H9 (cell line): ENCODE results near the gene CLIC3. TPM values are rescaled to one million over a fixed set of nuclear protein-coding genes. Genes with fewer than 3 reads are reported as not detected.

Experiments
- DNase-seq: peaks from one replicate; pipeline ENCODE4 v3.0.0-alpha.2; 2017
- H2AFZ ChIP-seq: one replicate; pipeline ENCODE4 v1.6.1; 2013; ENCODE audit warnings: mild to moderate bottlenecking, low read length, control low read depth, moderate library complexity
- H2AK5ac ChIP-seq: 2 replicates; pipeline ENCODE4 v1.6.1; 2013; ENCODE audit warnings: low read length, control low read depth, mixed read lengths; ENCODE audit not compliant: insufficient read length
- H2BK120ac ChIP-seq: one replicate; pipeline ENCODE4 v1.6.1; 2013; ENCODE audit warnings: low read depth, mild to moderate bottlenecking, low read length, control low read depth, inconsistent platforms; ENCODE audit not compliant: poor library complexity, severe bottlenecking
- H2BK12ac ChIP-seq: 2 replicates; pipeline ENCODE4 v1.6.1; 2013; ENCODE audit warnings: low read length, control low read depth, mixed read lengths, low read depth; ENCODE audit not compliant: insufficient read length
- H2BK15ac ChIP-seq: 2 replicates; pipeline ENCODE4 v1.6.1; 2013; ENCODE audit warnings: low read depth, low read length, control low read depth
- H2BK20ac ChIP-seq: one replicate; pipeline ENCODE4 v1.6.1; 2013; ENCODE audit warnings: low read depth, mild to moderate bottlenecking, low read length, control low read depth, inconsistent platforms; ENCODE audit not compliant: poor library complexity, severe bottlenecking
- H2BK5ac ChIP-seq: 2 replicates; pipeline ENCODE4 v1.6.1; 2013; ENCODE audit warnings: low read length, control low read depth, mixed read lengths; ENCODE audit not compliant: insufficient read length
- H3K14ac ChIP-seq: 2 replicates; pipeline ENCODE4 v1.6.1; 2013; ENCODE audit warnings: low read length, control low read depth; ENCODE audit not compliant: insufficient read depth
- H3K18ac ChIP-seq: 2 replicates; pipeline ENCODE4 v1.6.1; 2013; ENCODE audit warnings: low read depth, mild to moderate bottlenecking, mixed read lengths, low read length, control low read depth; ENCODE audit not compliant: insufficient read length
- H3K23ac ChIP-seq: 2 replicates; pipeline ENCODE4 v1.6.1; 2013; ENCODE audit warnings: low read length, control low read depth, mixed read lengths, low read depth; ENCODE audit not compliant: insufficient read length
- H3K23me2 ChIP-seq: 2 replicates; pipeline ENCODE4 v1.6.1; 2013; ENCODE audit warnings: low read depth, mild to moderate bottlenecking, mixed read lengths, low read length, control low read depth; ENCODE audit not compliant: insufficient read length, poor library complexity, severe bottlenecking
- H3K27ac ChIP-seq: 2 replicates; pipeline ENCODE4 v1.5.1; 2013; ENCODE audit warnings: low read length, control low read depth, mixed read lengths, low read depth; ENCODE audit not compliant: insufficient read length
- H3K27me3 ChIP-seq: 2 replicates; pipeline ENCODE4 v1.6.1; 2013; ENCODE audit warnings: low read length, control low read depth, inconsistent platforms; ENCODE audit not compliant: insufficient read depth
- H3K4ac ChIP-seq: 2 replicates; pipeline ENCODE4 v1.6.1; 2013; ENCODE audit warnings: low read depth, mild to moderate bottlenecking, control low read depth, inconsistent platforms, low read length, moderate library complexity
- H3K4me1 ChIP-seq: 2 replicates; pipeline ENCODE4 v1.6.1; 2013; ENCODE audit warnings: low read length, control low read depth, inconsistent platforms; ENCODE audit not compliant: insufficient read depth
- H3K4me2 ChIP-seq: 2 replicates; pipeline ENCODE4 v1.6.1; 2013; ENCODE audit warnings: low read length, control low read depth, mixed read lengths; ENCODE audit not compliant: insufficient read length, insufficient read depth
- H3K56ac ChIP-seq: 2 replicates; pipeline ENCODE4 v1.6.1; 2013; ENCODE audit warnings: low read depth, mild to moderate bottlenecking, mixed read lengths, low read length, control low read depth; ENCODE audit not compliant: insufficient read length
- H3K79me1 ChIP-seq: 2 replicates; pipeline ENCODE4 v1.6.1; 2013; ENCODE audit warnings: low read depth, mild to moderate bottlenecking, moderate library complexity, low read length, control low read depth, inconsistent platforms; ENCODE audit not compliant: insufficient read depth, poor library complexity, severe bottlenecking
- H3K79me2 ChIP-seq: 2 replicates; pipeline ENCODE4 v1.6.1; 2013; ENCODE audit warnings: low read length, control low read depth, inconsistent platforms; ENCODE audit not compliant: insufficient read depth
- H3K9ac ChIP-seq: 2 replicates; pipeline ENCODE4 v1.6.1; 2013; ENCODE audit warnings: low read length, control low read depth, mixed read lengths; ENCODE audit not compliant: insufficient read length; ENCODE audit errors: extremely low read depth
- H3K9me3 ChIP-seq: one replicate; pipeline ENCODE4 v1.6.1; 2013; ENCODE audit warnings: low read depth, low read length, inconsistent platforms; ENCODE audit not compliant: control insufficient read depth
- H3T11ph ChIP-seq: one replicate; pipeline ENCODE4 v1.6.1; 2013; ENCODE audit warnings: mild to moderate bottlenecking, low read length, control low read depth, inconsistent platforms
- H4K20me1 ChIP-seq: one replicate; pipeline ENCODE4 v1.6.1; 2013; ENCODE audit not compliant: control insufficient read depth, insufficient read length, insufficient read depth
- H4K5ac ChIP-seq: 2 replicates; pipeline ENCODE4 v1.6.1; 2013; ENCODE audit warnings: low read depth, mild to moderate bottlenecking, mixed read lengths, low read length, control low read depth; ENCODE audit not compliant: insufficient read length
- H4K8ac ChIP-seq: replicated peaks from 2 replicates; pipeline ENCODE4 v1.6.1; 2013; ENCODE audit warnings: low read length, control low read depth, mixed read lengths, low read depth; ENCODE audit not compliant: insufficient read length
- H4K91ac ChIP-seq: 2 replicates; pipeline ENCODE4 v1.6.1; 2013; ENCODE audit warnings: low read depth, mild to moderate bottlenecking, moderate library complexity, mixed read lengths, low read length, control low read depth; ENCODE audit not compliant: insufficient read length
- H3K27ac Mint-ChIP-seq, 3 experiments: 2 replicates in 2 of 3; 3 replicates in 1 of 3; pipeline ENCODE4 v1.8.0; 2020 to 2021; ENCODE audit warnings: mixed read lengths in 3 of 3, mild to moderate bottlenecking in 1 of 3, moderate library complexity in 1 of 3
- H3K27me3 Mint-ChIP-seq: 2 replicates; pipeline ENCODE4 v1.8.0; 2021; ENCODE audit warnings: low read depth, mild to moderate bottlenecking, moderate library complexity, mixed read lengths
- H3K36me3 Mint-ChIP-seq, 3 experiments: 2 replicates in 2 of 3; 3 replicates in 1 of 3; pipeline ENCODE4 v1.8.0; 2020 to 2021; ENCODE audit warnings: low read depth in 3 of 3, mixed read lengths in 3 of 3; ENCODE audit not compliant: insufficient read depth in 1 of 3
- H3K4me1 Mint-ChIP-seq, 2 experiments: 2 replicates each; pipeline ENCODE4 v1.8.0; 2020; ENCODE audit warnings: mixed read lengths in 2 of 2
- H3K4me3 Mint-ChIP-seq, 2 experiments: 2 replicates in 1 of 2; 3 replicates in 1 of 2; pipeline ENCODE4 v1.8.0; 2020 to 2021; ENCODE audit warnings: mild to moderate bottlenecking in 2 of 2, mixed read lengths in 2 of 2, moderate library complexity in 1 of 2
- H3K9me3 Mint-ChIP-seq, 2 experiments: 2 replicates in 1 of 2; 3 replicates in 1 of 2; pipeline ENCODE4 v1.8.0; 2020; ENCODE audit warnings: mild to moderate bottlenecking in 2 of 2, mixed read lengths in 2 of 2, moderate library complexity in 1 of 2
- WGBS: extraction: QIAGEN DNeasy Blood & Tissue Kit; methylation state at CpG from one replicate; pipeline ENCODE4 v1.1.7; 2013; ENCODE audit warnings: missing lambda C conversion rate, low lambda C conversion rate, mixed read lengths; ENCODE audit not compliant: insufficient read length; ENCODE audit errors: extremely low coverage; 5-methylcytosine and 5-hydroxymethylcytosine counted together
- total RNA-seq: library from RNA; stranded (reverse); gene quantifications from 2 replicates; pipeline ENCODE4 v1.2.1, GENCODE V29; 2021
- TF ChIP-seq, protein P1 (sequence below): fragments of 200-600 bp; sonication (generic); conservative IDR thresholded peaks from 3 replicates; pipeline ENCODE4 v1.8.0; 2021; ENCODE audit warnings: antibody characterized with exemption, mild to moderate bottlenecking

The CLIC3 gene
- total RNA-seq, 1 experiment from 2014 or later: 0.31 TPM

DNA sequence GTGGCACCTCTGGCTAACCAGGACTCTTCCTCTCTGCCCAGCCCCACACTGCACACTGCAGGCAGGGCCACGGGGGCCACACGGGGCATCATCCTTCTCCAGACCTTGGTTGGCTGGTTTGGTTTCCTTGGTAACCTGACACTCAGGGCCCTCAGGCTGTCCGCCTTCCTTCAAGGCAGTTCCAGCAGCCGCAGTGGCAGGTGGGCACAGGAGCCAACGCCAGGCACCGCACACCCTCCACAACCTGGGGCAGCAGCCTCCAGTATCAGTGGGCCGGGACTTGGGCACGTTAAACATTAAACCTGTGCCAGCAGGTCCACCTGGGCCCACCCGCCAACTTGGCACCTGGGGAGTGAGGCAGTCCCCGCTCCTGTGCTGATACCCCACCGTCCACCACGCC is 47.7 kb upstream of the CLIC3 start:
- H2AK5ac ChIP-seq: no peak overlapping the region
- H3T11ph ChIP-seq: no peak overlapping the region
- H4K20me1 ChIP-seq: no peaks in the 10 kb centered on the region
- TF ChIP-seq, protein P1, sequence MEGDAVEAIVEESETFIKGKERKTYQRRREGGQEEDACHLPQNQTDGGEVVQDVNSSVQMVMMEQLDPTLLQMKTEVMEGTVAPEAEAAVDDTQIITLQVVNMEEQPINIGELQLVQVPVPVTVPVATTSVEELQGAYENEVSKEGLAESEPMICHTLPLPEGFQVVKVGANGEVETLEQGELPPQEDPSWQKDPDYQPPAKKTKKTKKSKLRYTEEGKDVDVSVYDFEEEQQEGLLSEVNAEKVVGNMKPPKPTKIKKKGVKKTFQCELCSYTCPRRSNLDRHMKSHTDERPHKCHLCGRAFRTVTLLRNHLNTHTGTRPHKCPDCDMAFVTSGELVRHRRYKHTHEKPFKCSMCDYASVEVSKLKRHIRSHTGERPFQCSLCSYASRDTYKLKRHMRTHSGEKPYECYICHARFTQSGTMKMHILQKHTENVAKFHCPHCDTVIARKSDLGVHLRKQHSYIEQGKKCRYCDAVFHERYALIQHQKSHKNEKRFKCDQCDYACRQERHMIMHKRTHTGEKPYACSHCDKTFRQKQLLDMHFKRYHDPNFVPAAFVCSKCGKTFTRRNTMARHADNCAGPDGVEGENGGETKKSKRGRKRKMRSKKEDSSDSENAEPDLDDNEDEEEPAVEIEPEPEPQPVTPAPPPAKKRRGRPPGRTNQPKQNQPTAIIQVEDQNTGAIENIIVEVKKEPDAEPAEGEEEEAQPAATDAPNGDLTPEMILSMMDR: no peak
- Mint-ChIP-seq H3K27ac (no peak overlapping the region), H3K36me3 (peaks cover 0 to 3% (median 0%) of the 10 kb centered on the region in 3 experiments; a peak in 1 of 7 replicates), H3K9me3 (no peaks in the 10 kb centered on the region), H3K4me3 (no peak overlapping the region), H3K4me1 (peaks cover 5 to 6% of the 10 kb centered on the region in 2 experiments), H3K27me3 (peaks cover 31% of the 10 kb centered on the region)
- H2BK20ac ChIP-seq: no peak overlapping the region
- H3K4ac ChIP-seq: no peak overlapping the region
- no peaks in the 10 kb centered on the region for H3K4me1 ChIP-seq
- H3K9ac ChIP-seq: no peak overlapping the region
- H3K4me2 ChIP-seq: no peak overlapping the region
- H2AFZ ChIP-seq: no peak overlapping the region
- H3K23ac ChIP-seq: no peak overlapping the region
- H2BK15ac ChIP-seq: no peak overlapping the region
- no peak overlapping the region for H3K56ac ChIP-seq
- no peaks in the 10 kb centered on the region for H3K9me3 ChIP-seq
- H3K79me2 ChIP-seq: peaks cover 2% of the 10 kb centered on the region; the same call in 1 of the 2 replicates
- H3K23me2 ChIP-seq: peaks cover 11% of the 10 kb centered on the region
- H2BK120ac ChIP-seq: no peak overlapping the region
- no peak overlapping the region for H4K5ac ChIP-seq
- H3K18ac ChIP-seq: no peak overlapping the region
- H2BK5ac ChIP-seq: no peak overlapping the region
- no peak overlapping the region for H3K14ac ChIP-seq
- DNase-seq: no peak
- H3K27ac ChIP-seq: no peak overlapping the region
- no peak overlapping the region for H2BK12ac ChIP-seq
- H3K79me1 ChIP-seq: no peaks in the 10 kb centered on the region
- peaks cover 4% of the 10 kb centered on the region; the same call in 1 of the 2 replicates for H3K27me3 ChIP-seq
- no peak overlapping the region for H4K91ac ChIP-seq
- H4K8ac ChIP-seq: no peak overlapping the region
- WGBS: no CpG with 5 or more reads among the region's 12 CpGs
